Measurements from ENCODE around the gene PATZ1. TPM values are rescaled to one million over a fixed set of nuclear protein-coding genes. Genes with fewer than 3 reads are reported as not detected.
A peak's percentile ranks its signal among the peaks of the same experiment; 100 is the strongest.

Gene PATZ1
- total RNA-seq, 2 experiments from 2014 or later, result 18.6 to 19.5 TPM

DNA sequence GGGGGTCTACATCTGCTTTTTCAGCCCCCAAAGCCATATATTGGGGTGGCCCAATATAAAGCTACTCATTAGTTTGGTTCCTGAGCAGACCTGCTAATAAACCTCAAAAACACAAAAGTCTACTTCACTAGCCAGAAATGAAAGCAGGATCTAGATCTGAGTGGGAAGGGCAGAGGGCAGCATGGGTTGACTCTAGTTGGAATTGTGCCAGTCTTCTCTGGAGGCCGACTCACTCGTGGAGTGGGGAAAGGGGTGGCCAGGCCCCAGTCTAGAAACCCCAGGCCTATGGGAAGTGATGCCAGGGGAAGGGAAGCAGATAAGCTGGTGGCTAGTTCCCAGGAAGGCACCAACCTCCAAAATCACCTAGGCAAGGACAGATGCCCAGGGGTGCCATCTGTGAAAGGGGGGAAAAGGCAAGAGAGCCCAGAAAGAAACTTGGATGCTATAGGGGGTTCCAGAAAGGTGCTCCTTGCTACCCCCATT lies 5.3 kb downstream of the PATZ1 start:
- Mint-ChIP-seq H3K27ac (no peak overlapping the region), H3K4me3 (no peak overlapping the region)

DNA sequence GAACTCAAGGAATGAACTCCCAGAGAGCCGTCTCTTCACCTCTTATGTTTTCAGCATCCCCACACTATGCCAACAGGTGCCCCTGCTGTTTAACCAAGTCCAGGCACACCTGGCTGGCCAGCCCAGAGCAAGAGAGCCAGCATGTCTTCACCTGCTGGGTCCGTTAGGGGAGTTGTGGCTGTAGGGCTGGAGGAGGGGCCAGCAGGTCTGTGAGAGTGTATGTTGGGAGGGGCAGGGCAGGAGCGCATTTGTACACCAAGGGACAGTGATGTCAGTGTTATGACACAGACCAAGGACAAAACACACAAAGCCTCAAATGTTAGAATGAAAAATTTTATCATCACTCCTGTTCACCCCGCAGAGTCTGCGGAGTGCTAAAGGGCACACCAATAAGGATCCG lies 5.8 kb downstream of the PATZ1 start:
- no peaks in the 10 kb centered on the region for H3K27me3 Mint-ChIP-seq
- H3K36me3 Mint-ChIP-seq (ENCODE audit: low read depth), result peaks cover 64% of the 10 kb centered on the region
- H3K9me3 Mint-ChIP-seq, result no peaks in the 10 kb centered on the region
- no peak for DNase-seq
- H3K4me1 Mint-ChIP-seq, result peaks cover 56% of the 10 kb centered on the region
- H3K27ac Mint-ChIP-seq, result peak overlapping the region; percentile 5
- H3K4me3 Mint-ChIP-seq, result no peak overlapping the region
- ChIA-PET CTCF (no interaction called here), POLR2A (interaction anchor here (1.6 kb wide), 1 partner anchor 48 kb away, joined by 5 read pairs; the partner anchor contains the start of gene PIK3IP1)

More for the DNA sequence above, 5.3 kb downstream of the PATZ1 start:
- CTCF ChIA-PET, result no interaction called here
- DNase-seq, result no peak
- POLR2A ChIA-PET, result interaction anchor here (1.6 kb wide), 1 partner anchor 48 kb away, joined by 5 read pairs; the partner anchor contains the start of gene PIK3IP1
- Mint-ChIP-seq H3K27me3 (no peaks in the 10 kb centered on the region), H3K9me3 (no peaks in the 10 kb centered on the region), H3K4me1 (peaks cover 59% of the 10 kb centered on the region), H3K36me3 (ENCODE audit: low read depth) (peaks cover 60% of the 10 kb centered on the region)

DNA sequence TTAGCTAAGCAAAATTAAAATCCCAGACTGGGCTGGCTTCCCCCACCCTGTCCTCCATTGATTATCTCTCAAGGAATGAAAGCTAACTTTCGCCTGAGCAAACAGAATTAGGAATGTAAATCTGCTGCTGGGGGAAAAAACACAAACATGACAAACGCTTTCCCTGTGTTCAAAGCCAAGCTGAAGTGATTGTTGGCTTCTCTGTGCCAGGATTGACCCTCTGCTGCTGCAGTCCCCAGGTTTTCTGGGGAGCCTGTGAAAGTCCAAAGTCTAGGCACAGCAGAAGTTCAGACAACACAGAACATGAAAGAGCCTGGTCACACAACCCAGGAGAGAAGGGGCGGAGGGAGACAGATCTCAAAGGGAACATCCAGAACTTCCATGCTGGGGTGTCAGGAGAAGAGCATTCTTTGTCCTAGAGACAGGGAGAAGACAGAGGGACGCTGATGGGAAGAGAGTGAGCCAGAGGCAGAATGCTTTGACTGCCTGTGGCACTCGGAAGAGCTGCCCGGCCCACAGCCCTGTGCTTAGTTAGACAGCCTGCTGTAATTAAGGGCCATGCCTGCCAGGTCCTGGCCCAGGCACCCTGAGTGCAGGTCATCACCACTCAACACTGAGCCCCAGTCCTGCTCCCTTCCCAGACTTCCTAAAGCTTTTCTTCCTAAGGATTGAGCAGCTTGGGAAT lies 6.9 kb downstream of the PATZ1 start:
- ChIA-PET POLR2A (interaction anchor here (1.6 to 1.8 kb wide), 2 partner anchors 7 to 47 kb away, joined by 5 read pairs; partner anchors contain the start of genes PATZ1 and PIK3IP1), CTCF (interaction anchor here (0.8 kb wide), 1 partner anchor 26 kb away, joined by 3 read pairs; no protein-coding TSS in a partner anchor)
- peaks cover 65% of the 10 kb centered on the region for H3K36me3 Mint-ChIP-seq (ENCODE audit: low read depth)
- H3K9me3 Mint-ChIP-seq, result no peaks in the 10 kb centered on the region
- H3K4me3 Mint-ChIP-seq, result no peak overlapping the region
- H3K27me3 Mint-ChIP-seq, result no peaks in the 10 kb centered on the region
- no peak overlapping the region for H3K27ac Mint-ChIP-seq
- DNase-seq, result no peak
- peaks cover 47% of the 10 kb centered on the region for H3K4me1 Mint-ChIP-seq

DNA sequence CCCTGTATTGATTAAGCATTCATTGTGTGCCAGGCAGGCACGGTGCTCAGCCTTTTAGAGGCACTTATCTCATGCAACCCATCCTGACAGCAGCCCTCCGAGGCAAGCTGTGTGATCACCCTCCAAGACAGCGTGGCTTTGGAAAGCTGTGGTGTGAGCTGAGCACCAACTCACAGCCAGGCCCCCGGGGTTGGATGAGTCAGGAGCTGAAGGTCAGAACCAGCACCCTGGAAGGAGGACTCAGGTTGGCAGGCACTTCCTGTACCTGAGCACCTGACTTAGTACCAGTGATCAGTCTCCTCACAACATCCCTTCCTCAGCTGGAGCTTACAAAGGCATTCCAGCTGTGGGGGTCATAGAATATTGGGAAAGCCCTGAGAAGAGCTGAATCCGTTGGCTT lies 9.0 kb downstream of the PATZ1 start:
- CTCF ChIA-PET, result interaction anchor here (1.6 kb wide), 1 partner anchor 24 kb away, joined by 7 read pairs; no protein-coding TSS in a partner anchor
- H3K36me3 Mint-ChIP-seq (ENCODE audit: low read depth), result peaks cover 65% of the 10 kb centered on the region
- no peak for DNase-seq
- peaks cover 25% of the 10 kb centered on the region for H3K4me1 Mint-ChIP-seq
- no peaks in the 10 kb centered on the region for H3K9me3 Mint-ChIP-seq
- POLR2A ChIA-PET, result interaction anchor here (1.3 to 1.5 kb wide), 2 partner anchors 47 to 62 kb away, joined by 4 to 6 read pairs; partner anchors contain the start of gene DRG1
- no peaks in the 10 kb centered on the region for H3K27me3 Mint-ChIP-seq
- H3K4me3 Mint-ChIP-seq, result no peak overlapping the region
- peak overlapping the region; percentile 47 for H3K27ac Mint-ChIP-seq

DNA sequence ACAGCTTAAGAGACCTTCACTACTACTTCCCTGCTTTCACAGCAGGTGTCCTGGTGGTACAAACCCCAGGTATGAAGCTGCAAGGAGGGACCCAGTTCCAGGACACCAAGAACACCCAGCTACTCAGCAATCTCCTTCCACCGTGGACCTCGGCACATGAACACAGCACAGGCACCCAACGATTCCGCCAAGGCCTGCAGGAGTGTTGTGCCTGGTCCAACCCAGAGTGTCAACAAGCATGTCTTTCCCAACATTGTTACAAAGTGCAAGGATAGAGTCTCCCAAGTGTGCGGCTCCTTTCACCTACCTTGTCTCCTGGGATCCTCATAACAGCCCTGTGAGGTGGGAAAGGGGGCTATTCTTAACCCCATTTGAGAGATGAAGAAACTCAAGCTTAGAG lies 11.8 kb downstream of the PATZ1 start:
- CTCF ChIA-PET, result interaction anchor here (1.3 kb wide), 1 partner anchor 21 kb away, joined by 3 read pairs; no protein-coding TSS in a partner anchor
- Mint-ChIP-seq H3K4me1 (peaks cover 30% of the 10 kb centered on the region), H3K27ac (no peak overlapping the region), H3K27me3 (no peaks in the 10 kb centered on the region), H3K4me3 (no peak overlapping the region), H3K9me3 (no peaks in the 10 kb centered on the region), H3K36me3 (ENCODE audit: low read depth) (peaks cover 52% of the 10 kb centered on the region)
- POLR2A ChIA-PET, result interaction anchor here (1.0 to 2.3 kb wide), 3 partner anchors 10 to 41 kb away, joined by 3 to 8 read pairs (median 7); partner anchors contain the start of gene PIK3IP1
- no peak for DNase-seq

DNA sequence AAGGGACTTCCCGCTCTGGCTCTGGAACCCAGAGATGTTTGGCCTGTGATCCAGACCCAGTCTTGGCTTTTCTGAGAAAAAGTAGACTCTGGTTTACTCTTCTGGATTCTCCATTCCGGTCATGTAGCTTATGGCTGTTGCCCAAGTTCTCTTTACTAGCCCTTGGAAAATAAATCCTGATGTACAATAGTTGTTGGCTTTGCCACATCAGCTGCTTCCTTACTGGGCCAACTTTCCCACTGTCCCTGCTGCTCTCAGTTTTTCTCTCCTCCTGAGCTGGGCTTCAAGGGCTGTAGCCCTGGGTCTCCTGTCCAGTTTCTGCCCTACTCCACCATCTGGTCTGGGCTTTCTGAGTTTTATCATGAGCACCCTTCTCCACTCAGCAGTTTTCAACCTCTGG lies 12.5 kb downstream of the PATZ1 start:
- H3K4me3 Mint-ChIP-seq, result no peak overlapping the region
- no peak for DNase-seq
- H3K36me3 Mint-ChIP-seq (ENCODE audit: low read depth), result peaks cover 54% of the 10 kb centered on the region
- CTCF ChIA-PET, result interaction anchor here (1.3 kb wide), 1 partner anchor 20 kb away, joined by 3 read pairs; no protein-coding TSS in a partner anchor
- no peaks in the 10 kb centered on the region for H3K9me3 Mint-ChIP-seq
- no peak overlapping the region for H3K27ac Mint-ChIP-seq
- peaks cover 30% of the 10 kb centered on the region for H3K4me1 Mint-ChIP-seq
- POLR2A ChIA-PET, result interaction anchor here (1.0 to 2.3 kb wide), 3 partner anchors 10 to 41 kb away, joined by 3 to 8 read pairs (median 7); partner anchors contain the start of gene PIK3IP1
- no peaks in the 10 kb centered on the region for H3K27me3 Mint-ChIP-seq

DNA sequence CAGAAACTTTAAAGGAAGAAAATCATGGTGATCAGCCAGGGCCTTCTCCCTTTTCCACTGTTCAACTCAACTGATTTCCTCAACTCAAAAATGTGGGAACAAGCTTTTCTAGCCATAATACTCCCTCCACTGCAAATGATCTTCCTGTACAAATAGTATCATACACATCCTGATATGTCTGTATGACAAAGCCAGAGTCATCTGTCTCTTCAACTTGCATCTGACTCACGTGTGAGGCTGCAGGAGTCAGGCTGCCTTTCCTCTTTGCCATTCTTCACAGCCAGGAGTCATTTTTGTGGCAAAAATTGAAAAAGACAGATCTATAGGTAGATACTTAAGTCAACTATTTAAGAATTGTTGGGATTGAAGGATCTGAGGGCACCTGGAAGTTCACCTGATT lies 13.3 kb downstream of the PATZ1 start:
- Mint-ChIP-seq H3K4me1 (peaks cover 28% of the 10 kb centered on the region), H3K4me3 (no peak overlapping the region), H3K27ac (no peak overlapping the region), H3K9me3 (no peaks in the 10 kb centered on the region), H3K27me3 (no peaks in the 10 kb centered on the region), H3K36me3 (ENCODE audit: low read depth) (peaks cover 59% of the 10 kb centered on the region)
- ChIA-PET CTCF (interaction anchor here (1.6 kb wide), 1 partner anchor 20 kb away, joined by 4 read pairs; no protein-coding TSS in a partner anchor), POLR2A (interaction anchor here (1.4 kb wide), 1 partner anchor 40 kb away, joined by 7 read pairs; the partner anchor contains the start of gene PIK3IP1)
- DNase-seq, result no peak

DNA sequence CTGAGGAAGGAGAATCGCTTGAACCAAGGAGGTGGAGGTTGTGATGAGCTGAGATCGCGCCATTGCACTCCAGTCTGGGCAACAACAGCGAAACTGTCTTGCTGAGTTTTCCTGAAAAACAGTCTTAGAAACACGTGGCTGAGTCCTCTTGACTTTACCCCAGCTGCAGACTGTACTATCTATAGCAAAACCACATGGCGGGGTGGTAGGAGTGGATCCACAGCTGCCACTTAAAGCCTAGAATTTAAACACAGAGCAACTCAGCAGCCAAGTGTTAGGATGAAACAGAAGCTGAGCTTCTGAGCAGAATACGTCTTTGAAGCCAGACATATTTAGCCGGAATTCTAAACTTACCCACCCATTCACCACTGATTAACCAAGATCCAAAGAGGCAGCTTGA lies 14.1 kb downstream of the PATZ1 start:
- Mint-ChIP-seq H3K27ac (no peak overlapping the region), H3K27me3 (no peaks in the 10 kb centered on the region), H3K9me3 (no peaks in the 10 kb centered on the region), H3K4me3 (no peak overlapping the region), H3K36me3 (ENCODE audit: low read depth) (peaks cover 60% of the 10 kb centered on the region), H3K4me1 (peaks cover 19% of the 10 kb centered on the region)
- DNase-seq, result no peak
- ChIA-PET POLR2A (no interaction called here), CTCF (interaction anchor here (1.6 kb wide), 1 partner anchor 19 kb away, joined by 4 read pairs; no protein-coding TSS in a partner anchor)

DNA sequence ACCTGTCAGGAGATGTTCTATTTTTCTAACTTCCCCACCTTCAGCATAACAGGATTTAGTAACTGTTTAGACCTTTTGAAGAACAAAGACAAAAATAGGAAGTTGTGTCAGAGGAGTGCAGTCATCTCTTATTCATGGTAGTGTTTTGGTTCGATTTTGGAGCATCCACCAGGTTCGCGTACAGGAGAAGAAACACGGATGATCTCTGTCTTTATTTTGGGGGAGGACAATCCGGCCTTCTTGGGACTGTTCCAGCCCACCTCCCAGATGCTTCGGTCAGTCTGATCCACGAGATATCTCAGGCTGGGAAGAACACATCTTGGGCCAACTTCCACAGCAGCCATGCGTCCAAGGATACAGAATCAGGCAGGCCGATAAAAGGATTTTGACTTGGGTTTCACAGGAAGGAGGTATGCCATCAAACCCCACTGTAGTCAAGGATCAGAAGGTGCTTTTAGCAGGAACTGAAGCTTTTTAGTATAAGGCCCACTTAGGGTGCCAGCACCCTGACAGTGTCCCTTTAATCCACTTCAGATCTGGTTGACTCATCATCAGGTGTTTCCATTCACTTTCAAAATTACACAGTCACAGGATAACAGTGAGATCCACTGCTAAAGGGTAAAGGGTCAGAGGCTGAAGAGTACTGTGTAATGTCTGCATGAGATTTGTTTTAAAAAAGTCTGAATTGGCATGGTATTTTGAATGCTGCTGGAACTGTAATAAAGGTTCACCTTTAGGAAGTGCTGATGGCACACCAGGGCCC lies 16.5 kb downstream of the PATZ1 start:
- no peak for DNase-seq
- H3K27me3 Mint-ChIP-seq, result no peaks in the 10 kb centered on the region
- POLR2A ChIA-PET, result no interaction called here
- peaks cover 18% of the 10 kb centered on the region for H3K4me1 Mint-ChIP-seq
- no peaks in the 10 kb centered on the region for H3K9me3 Mint-ChIP-seq
- CTCF ChIA-PET, result no interaction called here
- H3K4me3 Mint-ChIP-seq, result no peak overlapping the region
- H3K27ac Mint-ChIP-seq, result peak overlapping the region; percentile 7
- peaks cover 66% of the 10 kb centered on the region for H3K36me3 Mint-ChIP-seq (ENCODE audit: low read depth)

DNA sequence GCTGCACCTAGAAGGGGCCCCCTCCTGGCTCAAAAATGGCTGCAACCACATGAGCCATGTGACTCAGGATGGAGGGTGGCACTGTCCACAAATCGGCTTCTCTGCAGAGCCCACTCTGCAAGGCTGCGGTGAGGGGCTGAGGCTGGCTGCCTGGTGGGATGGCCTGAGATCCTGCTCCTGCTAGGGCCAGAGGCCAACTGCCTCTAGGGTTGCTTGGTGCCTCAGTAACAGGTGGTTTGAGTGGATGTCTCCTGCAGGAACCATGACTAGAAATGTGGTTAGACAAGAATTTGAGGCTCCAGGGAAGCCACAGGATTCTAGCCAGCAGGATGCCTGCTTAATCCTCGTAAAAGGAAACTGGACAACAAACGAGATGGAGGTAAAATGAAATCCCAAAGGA lies 17.1 kb downstream of the PATZ1 start:
- Mint-ChIP-seq H3K4me3 (no peak overlapping the region), H3K9me3 (no peaks in the 10 kb centered on the region), H3K27ac (no peak overlapping the region), H3K36me3 (ENCODE audit: low read depth) (peaks cover 62% of the 10 kb centered on the region), H3K27me3 (no peaks in the 10 kb centered on the region), H3K4me1 (peaks cover 18% of the 10 kb centered on the region)
- DNase-seq, result no peak
- ChIA-PET CTCF (no interaction called here), POLR2A (no interaction called here)

DNA sequence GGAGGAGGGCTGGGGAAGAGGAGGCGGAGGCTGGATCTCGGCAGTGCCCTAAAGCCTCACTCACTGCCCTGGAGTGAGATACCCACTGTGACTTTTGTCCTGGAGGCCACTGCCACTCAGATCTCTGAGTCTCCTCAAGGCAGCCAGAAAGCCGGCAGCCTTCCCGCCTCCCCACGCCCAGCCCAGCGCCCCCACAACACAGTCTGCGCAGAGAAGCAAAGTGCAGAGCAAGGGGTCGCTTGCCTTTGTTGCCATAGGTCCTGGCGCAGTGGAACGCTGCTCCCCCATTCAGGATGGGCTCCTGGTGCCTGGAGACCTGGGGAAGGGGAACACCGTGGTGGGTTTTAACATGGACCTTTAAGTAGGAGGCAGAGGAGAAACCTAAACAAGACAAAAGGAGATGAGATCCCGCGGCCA lies 17.6 kb downstream of the PATZ1 start:
- Mint-ChIP-seq H3K27me3 (no peaks in the 10 kb centered on the region), H3K4me3 (no peak overlapping the region), H3K27ac (no peak overlapping the region), H3K9me3 (no peaks in the 10 kb centered on the region), H3K36me3 (ENCODE audit: low read depth) (peaks cover 58% of the 10 kb centered on the region), H3K4me1 (peaks cover 18% of the 10 kb centered on the region)
- ChIA-PET CTCF (interaction anchor here (5.6 kb wide), 1 partner anchor 15 kb away, joined by 26 read pairs; no protein-coding TSS in a partner anchor), POLR2A (interaction anchor here (1.4 kb wide), 1 partner anchor 38 kb away, joined by 3 read pairs; no protein-coding TSS in a partner anchor)
- no peak for DNase-seq

DNA sequence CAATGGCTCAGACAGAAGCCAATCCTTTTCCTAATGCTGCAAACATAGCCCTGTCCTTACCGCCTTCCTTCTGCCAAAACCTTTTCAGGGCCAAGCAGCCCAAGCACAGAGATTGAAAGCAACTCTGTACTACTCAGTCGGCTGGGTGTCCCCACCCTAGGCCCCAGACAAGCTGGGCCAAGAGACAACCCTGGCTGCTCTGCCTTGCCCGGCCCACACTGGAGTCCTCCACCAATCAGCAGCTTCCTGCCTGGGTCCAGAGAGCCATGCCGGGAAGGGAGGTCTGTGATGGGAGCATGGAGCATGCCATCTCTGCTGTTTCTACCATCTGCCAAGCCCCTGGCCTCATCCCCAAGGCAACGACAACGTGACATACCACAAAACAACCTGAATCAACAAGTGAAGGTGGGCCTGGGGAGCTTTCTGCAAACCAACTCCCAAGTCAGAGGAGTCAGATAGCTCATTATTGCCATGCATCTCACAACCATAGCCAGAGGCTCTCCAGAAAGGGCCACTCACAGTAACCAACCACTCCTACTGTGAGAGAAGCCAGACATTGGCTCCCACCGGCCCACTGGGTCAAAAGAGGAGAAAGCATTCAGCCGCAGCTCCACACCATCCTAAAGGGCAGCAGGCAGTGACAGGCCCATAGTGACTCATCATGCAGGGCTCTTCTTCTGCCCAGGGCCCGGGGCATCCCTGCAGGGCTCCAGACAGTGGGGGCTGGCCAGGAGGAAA lies 18.2 kb downstream of the PATZ1 start:
- H3K4me1 Mint-ChIP-seq, result peaks cover 18% of the 10 kb centered on the region
- POLR2A ChIA-PET, result interaction anchor here (1.4 to 2.0 kb wide), 2 partner anchors 17 to 38 kb away, joined by 3 to 4 read pairs; no protein-coding TSS in a partner anchor
- no peaks in the 10 kb centered on the region for H3K9me3 Mint-ChIP-seq
- peaks cover 52% of the 10 kb centered on the region for H3K36me3 Mint-ChIP-seq (ENCODE audit: low read depth)
- no peaks in the 10 kb centered on the region for H3K27me3 Mint-ChIP-seq
- H3K4me3 Mint-ChIP-seq, result no peak overlapping the region
- no peak overlapping the region for H3K27ac Mint-ChIP-seq
- no peak for DNase-seq
- CTCF ChIA-PET, result interaction anchor here (5.6 kb wide), 1 partner anchor 14 kb away, joined by 26 read pairs; no protein-coding TSS in a partner anchor
